Activated CD4-positive, alpha-beta T cell treated with anti-CD3 and anti-CD28 coated beads, Interleukin-2, amount 50 U/mL, for 16 hours (primary cell): Measurements from ENCODE around the gene CDT1.
"Not testable (repeated sequence)": the region's sequence is repeated elsewhere in the genome, so short reads cannot be mapped to it uniquely, and the experiment has no call there.

Source experiments
- DNase-seq: peaks from one replicate; pipeline ENCODE4 v3.0.0-alpha.2; 2020

Gene CDT1

GRCh38 chr16:88784074-88784855 lies 19.3 kb upstream of the CDT1 start:
- peak; percentile 58 for DNase-seq

GRCh38 chr16:88784856-88785105 lies 18.8 kb upstream of the CDT1 start:
- no peak for DNase-seq

- peak; percentile 75 for DNase-seq
Measured at GRCh38 chr16:88785106-88785924, 18.3 kb upstream of the CDT1 start, which contains the start of gene PIEZO1. TSS of gene PIEZO1 (minus strand) at chr16:88785220. CDS start at chr16:88784964, 256 bp downstream.

DNA sequence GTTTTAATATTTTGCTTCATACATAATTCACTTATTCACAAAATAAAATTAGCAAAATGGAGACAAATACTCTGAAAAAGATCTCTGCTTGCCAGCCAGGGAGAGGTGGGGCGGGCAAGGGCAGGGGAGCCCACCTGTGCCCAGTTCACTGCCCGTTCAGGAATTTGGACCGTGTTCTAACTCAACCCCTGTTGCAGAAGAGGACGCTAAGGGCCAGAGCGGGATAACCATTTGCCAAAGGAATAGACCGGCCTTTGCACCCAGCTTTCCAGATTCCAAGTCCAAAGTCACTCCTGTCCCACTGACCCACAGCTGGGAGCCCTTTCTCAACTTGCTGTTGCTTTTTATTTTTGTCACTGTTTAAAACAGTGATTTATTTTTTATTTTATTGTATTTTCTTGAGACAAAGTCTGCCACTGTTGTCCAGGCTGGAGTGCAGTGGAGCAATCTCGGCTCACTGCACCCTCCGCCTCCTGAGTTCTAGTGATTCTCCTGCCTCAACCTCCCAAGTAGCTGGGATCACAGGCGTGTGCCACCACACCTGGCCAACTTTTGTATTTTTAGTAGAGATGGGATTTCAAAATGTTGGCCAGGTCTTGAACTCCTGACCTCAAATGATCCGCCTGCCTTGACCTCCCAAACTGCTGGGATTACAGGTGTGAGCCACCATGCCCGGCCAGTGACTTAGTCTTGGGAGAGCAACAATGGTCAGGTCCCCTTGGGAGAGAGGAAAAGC lies 15.8 kb upstream of the CDT1 start:
- DNase-seq, result no peak

GRCh38 chr16:88788749-88789148 lies 14.8 kb upstream of the CDT1 start:
- DNase-seq, result not testable (repeated sequence)

- no peak for DNase-seq
Measured at GRCh38 chr16:88789594-88789993, 14.0 kb upstream of the CDT1 start.

DNA sequence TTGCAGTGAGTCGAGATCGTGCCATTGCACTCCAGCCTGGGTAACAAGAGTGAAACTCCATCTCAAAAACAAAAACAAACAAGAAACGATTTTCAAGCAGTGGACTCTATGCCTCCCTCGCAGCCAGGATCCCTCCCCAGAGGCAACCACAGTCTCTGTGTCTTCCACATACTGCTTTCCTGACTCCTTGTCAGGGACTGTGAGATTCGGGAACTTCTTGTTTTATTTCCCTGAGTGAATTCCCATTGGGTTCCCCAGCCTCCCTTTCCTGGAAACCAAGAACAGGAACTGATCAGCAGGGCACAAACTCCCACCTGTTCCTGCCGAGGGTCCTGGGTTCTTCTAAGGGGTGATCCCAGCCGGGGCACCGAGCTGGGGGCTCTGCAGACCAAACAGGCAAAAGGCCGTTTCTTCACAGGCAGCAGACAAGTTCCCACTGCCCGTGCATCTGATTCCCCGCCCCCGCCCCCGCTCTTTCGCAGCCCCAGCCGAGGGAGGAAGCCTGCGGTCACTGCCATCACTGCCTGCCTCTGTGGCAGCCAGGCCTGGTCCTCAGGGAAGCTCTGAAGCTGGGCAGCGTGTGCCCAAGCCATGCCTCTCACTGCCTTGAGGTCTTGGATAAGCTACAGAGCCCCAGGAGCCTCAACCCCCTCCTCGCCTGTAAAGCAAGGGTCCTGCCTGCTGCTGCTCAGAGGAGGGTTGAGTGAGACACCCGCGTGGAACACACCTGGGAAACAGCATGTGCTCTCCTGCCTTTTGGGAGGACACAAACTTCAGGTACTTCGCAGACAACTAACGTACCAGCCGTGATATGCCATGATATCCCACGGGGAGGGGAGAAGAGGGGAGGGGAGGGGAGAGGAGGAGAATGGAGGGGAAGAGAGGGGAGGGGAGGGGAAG lies 13.0 kb upstream of the CDT1 start:
- DNase-seq, result peak; percentile 74

GRCh38 chr16:88792078-88792550 lies 11.5 kb upstream of the CDT1 start:
- no peak for DNase-seq

DNA sequence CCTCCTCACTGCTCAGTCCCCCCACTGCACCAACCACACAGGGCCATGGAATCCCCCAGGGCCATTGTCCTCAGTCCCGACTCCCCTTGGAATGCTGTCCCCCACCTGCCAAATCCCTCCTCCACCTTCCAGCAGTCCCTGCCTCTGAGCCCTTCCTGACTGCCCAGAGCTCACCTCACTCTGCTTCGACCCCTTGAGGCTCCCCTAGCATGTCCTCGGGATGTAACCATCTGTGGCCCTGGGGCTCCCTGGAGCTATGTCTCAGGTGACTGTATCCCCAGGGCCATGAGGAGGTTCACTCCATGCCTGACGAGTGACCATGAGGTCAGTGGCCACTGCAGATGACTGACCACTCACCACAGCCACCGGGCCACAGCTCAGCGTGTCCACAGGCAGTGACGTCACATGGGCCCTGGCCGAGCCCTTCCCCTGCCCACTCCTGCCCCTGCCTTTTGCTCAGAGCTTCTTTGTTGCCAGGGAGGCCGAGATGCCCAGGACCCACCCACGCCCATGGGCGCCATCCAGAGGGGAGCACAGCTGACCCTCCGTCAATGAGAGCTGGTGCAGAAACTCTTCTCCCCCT lies 10.8 kb upstream of the CDT1 start:
- no peak for DNase-seq

DNA sequence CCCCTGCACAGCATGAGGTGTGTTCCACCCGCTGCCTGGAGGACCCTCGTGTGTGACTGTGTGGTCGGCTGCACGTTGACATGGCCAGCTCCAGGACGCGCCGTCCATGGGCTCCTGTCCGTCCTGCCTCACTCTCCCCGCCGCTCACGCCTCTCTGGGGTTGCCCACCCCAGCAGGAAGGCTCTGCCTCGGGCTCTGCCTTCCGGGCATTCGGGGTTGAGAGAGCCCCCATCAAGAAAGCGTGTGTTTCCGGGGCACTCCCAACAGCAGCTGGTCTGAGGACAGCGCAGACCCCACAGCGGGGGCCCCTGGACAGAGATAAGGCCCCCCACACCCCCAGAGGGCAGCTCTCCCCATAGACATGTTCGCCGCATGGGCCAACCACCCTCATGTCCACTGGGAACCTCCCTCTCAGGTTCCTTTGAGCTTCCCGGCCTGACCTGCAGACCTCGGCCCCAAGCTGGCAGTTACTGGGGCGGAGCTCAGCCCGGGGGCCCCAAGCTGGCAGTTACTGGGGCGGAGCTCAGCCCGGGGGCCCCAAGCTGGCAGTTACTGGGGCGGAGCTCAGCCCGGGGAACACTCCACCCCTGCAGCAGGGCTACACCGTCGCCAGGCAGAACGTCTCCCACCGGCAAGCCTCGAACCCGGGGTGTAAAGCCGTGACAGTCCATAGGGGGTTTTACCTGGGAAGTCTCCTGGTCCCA lies 10.2 kb upstream of the CDT1 start:
- no peak for DNase-seq

DNA sequence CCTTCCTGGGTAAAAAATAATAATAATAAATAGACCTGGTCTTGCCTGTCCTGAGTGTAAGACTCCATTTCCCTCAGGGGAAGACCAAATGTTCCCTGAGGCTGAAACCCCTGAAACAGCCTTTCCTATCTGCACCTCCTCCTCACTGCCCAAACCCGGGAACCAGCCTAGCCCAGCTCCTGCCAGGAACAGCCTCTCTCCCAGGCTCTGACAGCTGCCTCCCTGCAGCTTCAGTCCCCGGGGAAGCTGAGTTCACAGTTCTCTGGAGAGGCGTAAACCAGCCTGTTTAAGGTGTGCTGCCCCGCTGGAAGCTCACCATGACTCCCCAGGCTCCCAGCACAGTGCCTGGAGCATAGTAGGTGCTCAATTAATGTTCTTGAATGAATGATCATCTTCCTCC lies 7.3 kb upstream of the CDT1 start:
- no peak for DNase-seq

- no peak for DNase-seq
Measured at GRCh38 chr16:88798073-88798472, 5.5 kb upstream of the CDT1 start.

DNA sequence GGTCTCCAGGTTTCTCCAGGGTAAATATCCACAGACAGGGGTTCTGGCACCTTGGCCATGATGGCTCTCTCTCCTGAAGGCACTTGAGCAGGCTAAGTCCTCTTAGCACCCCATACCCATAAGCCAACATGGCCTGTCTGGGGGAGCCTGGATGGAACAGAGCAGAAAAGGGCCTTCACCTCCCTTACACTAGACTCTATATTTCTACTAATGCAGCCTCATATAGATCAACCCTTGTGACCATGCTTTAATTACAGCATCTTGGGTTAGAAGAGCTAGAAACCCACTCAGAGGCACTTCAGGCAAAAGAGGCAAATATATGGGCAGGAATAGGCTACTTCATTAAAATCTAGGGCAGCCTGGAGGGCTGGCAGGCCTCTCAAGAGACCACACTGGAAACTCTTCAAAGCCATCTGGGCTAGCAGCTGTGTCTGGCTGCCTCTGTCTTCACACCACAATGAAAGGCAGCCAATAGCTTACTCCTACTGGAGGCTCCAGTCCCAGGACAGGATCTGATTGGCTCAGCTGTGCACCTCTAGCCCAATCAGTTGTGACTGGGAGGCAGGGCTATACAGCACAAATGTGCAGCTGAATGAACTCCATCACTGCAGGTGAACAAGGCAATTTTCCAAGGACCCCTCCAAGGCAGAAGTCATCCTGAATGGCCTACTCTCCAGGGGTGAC lies 4.7 kb upstream of the CDT1 start:
- no peak for DNase-seq

DNA sequence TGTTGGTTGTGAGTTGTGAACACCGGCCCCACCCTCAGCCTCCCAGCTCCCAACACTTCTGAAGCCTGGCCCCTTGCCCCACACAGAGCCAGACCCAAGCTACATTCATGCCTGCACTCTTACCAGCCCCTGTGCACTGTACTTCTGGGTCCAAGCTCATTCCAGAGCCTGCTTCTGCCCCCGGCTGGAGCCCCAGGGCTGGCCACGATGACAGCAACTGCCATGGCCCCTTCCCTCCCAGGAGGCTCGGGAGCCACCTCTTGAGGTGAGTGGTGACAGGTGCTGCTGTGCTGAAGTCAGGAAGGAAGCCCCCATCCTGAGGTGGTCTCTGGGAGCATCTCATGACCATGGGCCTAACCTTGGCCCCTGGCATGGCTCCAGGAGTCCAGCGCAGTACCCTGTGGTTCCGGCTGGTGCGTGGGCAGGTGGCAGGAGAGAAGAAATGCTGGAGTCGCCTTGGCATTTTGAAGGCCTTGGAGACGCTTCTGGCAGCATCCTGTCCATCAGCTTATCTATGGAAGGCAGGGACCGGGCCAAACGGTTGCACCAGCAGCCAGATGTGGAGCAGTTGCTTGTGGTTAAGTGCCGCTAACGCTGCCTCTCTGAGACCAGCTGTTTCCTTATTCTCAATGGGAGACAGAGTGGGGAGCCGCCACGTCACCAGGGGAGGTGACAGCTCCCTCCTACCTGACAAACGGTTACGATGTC lies 3.9 kb upstream of the CDT1 start:
- DNase-seq, result no peak

DNA sequence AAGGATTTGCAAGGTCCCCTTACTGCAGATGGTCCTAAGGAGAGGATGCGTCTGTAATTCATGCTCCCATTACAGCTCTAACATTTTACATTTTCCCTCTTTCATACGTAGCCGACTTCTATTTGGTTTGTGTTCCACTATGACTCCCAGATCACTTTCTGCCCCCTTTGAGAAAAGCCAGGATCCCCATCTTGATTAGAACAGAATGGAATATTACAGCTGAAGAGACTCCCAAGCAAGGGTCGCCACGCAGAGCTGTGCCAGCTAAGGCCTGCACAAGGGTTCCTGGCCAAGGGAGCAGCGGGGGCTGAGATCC lies 3.4 kb upstream of the CDT1 start:
- no peak for DNase-seq

- DNase-seq, result no peak
Measured at GRCh38 chr16:88804173-88804551, 573 bp downstream of the CDT1 start.

DNA sequence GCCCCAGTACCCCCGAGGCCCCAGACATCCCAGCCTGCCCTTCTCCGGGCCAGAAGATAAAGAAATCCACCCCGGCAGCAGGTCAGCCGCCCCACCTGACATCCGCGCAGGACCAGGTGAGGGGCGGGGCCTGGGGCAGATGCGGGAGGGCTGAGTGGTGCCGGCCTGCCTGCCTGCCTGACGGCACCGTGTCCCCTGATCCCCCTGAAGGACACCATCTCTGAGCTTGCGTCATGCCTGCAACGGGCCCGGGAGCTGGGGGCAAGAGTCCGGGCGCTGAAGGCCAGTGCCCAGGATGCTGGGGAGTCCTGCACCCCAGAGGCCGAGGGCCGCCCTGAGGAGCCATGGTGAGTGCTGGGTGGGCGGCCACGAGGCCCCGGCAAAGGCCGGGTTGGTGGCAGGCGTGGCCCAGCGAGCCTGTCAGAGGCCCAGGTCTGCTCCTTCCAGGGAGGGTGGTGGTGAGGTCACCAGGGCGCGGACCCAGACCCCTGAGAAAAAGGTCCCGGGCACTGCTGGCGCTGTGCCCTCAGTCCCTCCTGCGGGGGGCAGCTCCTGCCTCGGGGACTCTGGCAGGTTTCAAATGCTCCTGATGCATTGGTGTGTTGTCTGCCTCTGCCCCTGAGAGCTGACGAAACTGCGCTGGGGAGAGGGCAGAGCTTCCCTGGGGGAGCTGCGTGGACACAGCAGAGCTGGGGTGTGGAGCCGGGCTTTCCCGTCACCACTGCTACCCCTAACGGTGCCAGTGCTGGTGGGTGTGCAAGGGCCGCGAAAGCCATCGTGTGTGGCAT lies 1.2 kb downstream of the CDT1 start:
- peak; percentile 56 for DNase-seq

- DNase-seq, result no peak
Measured at GRCh38 chr16:88805340-88805715, 1.7 kb downstream of the CDT1 start.

DNA sequence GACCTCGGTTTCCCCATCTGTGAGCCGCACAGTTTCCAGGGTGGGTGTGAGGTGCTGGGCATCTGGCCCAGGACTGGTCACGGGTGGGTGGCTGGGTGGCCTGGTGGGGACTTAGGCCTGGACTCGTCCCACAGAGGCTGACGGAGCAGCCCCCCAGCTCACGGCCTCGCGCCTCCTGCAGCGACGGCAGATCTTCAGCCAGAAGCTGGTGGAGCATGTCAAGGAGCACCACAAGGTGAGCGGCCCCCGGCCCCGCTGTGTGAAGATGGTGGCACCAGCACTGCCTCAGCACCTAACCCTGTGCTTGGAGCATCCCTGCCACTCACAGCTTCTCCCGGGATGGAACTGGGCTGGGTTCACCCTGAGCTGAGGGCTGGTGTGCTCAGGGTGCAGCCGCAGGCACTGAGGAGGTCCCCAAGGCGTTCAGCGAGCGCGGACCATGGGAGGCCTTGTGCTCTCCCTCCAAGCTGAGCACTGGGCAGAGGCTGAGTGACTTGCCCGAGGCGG lies 2.4 kb downstream of the CDT1 start:
- DNase-seq, result no peak
